ENCODE data around the gene DMRT2. TPM values are rescaled to one million over a fixed set of nuclear protein-coding genes. Genes with fewer than 3 reads are reported as not detected.

Gene DMRT2
- total RNA-seq, 1 experiment from 2014 or later = not detected

DNA sequence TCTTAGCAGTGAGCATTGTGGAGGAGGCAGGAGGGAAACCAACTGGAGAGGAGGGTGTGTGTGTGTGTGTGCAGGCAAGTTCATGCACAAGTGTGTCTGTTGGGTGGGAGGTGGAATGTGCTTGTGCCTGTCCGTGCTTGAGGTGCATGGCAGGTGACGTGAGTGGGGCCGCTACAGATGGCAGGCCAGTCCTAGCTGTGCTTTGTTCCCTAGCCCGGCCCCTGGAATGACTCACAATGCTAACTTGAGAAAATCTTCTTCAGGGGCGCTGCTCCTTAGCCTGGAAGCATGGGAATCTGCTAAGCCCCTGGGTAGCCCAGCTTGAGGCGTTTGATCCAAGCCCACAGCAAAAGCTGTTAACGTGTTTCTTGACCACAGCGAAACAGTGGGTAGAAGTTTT is 25.0 kb upstream of the DMRT2 start:
- Histone ChIP-seq H3K9ac (ENCODE audit: extremely low read depth, insufficient read length, low read length) (no peak overlapping the region), H4K8ac (replicated peaks; ENCODE audit: insufficient read length, low read depth, low read length) (no peak overlapping the region), H4K20me1 (ENCODE audit: control insufficient read depth, insufficient read depth, insufficient read length) (no peaks in the 10 kb centered on the region), H2BK120ac (ENCODE audit: low read depth, low read length, poor library complexity, severe bottlenecking) (no peak overlapping the region), H4K91ac (ENCODE audit: insufficient read length, low read depth, low read length) (no peak overlapping the region), H3K4me1 (ENCODE audit: insufficient read depth, low read length) (no peaks in the 10 kb centered on the region), H2AK5ac (ENCODE audit: insufficient read length, low read length) (no peak overlapping the region), H3K14ac (ENCODE audit: insufficient read depth, low read length) (no peak overlapping the region), H3K4me2 (ENCODE audit: insufficient read depth, insufficient read length, low read length) (no peak overlapping the region), H3T11ph (ENCODE audit: low read length) (no peak overlapping the region), H3K27ac (ENCODE audit: insufficient read length, low read depth, low read length) (no peak overlapping the region), H3K79me2 (ENCODE audit: insufficient read depth, low read length) (no peaks in the 10 kb centered on the region), H3K9me3 (ENCODE audit: control insufficient read depth, low read depth, low read length) (peaks cover 4% of the 10 kb centered on the region), H2BK20ac (ENCODE audit: low read depth, low read length, poor library complexity, severe bottlenecking) (no peak overlapping the region), H4K5ac (ENCODE audit: insufficient read length, low read depth, low read length) (no peak overlapping the region), H2BK15ac (ENCODE audit: low read depth, low read length) (no peak overlapping the region), H2BK5ac (ENCODE audit: insufficient read length, low read length) (no peak overlapping the region), H3K79me1 (ENCODE audit: insufficient read depth, low read depth, low read length, poor library complexity, severe bottlenecking) (no peaks in the 10 kb centered on the region), H3K56ac (ENCODE audit: insufficient read length, low read depth, low read length) (no peak overlapping the region), H2BK12ac (ENCODE audit: insufficient read length, low read depth, low read length) (no peak overlapping the region), H2AFZ (ENCODE audit: low read length) (no peak overlapping the region), H3K23ac (ENCODE audit: insufficient read length, low read depth, low read length) (no peak overlapping the region), H3K27me3 (ENCODE audit: insufficient read depth, low read length) (no peaks in the 10 kb centered on the region), H3K18ac (ENCODE audit: insufficient read length, low read depth, low read length) (no peak overlapping the region), H3K23me2 (ENCODE audit: insufficient read length, low read depth, low read length, poor library complexity, severe bottlenecking) (no peaks in the 10 kb centered on the region), H3K4ac (ENCODE audit: low read depth, low read length) (no peak overlapping the region)
- H3K9me3 Mint-ChIP-seq = peaks cover 10 to 13% of the 10 kb centered on the region in 2 experiments; a peak in 4 of 5 replicates
- no CpG with 5 or more reads among the region's 8 CpGs for WGBS (ENCODE audit: extremely low coverage, insufficient read length, low lambda C conversion rate)
- TF ChIP-seq, protein P1, sequence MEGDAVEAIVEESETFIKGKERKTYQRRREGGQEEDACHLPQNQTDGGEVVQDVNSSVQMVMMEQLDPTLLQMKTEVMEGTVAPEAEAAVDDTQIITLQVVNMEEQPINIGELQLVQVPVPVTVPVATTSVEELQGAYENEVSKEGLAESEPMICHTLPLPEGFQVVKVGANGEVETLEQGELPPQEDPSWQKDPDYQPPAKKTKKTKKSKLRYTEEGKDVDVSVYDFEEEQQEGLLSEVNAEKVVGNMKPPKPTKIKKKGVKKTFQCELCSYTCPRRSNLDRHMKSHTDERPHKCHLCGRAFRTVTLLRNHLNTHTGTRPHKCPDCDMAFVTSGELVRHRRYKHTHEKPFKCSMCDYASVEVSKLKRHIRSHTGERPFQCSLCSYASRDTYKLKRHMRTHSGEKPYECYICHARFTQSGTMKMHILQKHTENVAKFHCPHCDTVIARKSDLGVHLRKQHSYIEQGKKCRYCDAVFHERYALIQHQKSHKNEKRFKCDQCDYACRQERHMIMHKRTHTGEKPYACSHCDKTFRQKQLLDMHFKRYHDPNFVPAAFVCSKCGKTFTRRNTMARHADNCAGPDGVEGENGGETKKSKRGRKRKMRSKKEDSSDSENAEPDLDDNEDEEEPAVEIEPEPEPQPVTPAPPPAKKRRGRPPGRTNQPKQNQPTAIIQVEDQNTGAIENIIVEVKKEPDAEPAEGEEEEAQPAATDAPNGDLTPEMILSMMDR (conservative IDR thresholded peaks at IDR 0.05) = no peak
- H3K4me1 Mint-ChIP-seq = peaks cover 5 to 10% of the 10 kb centered on the region in 2 experiments
- peaks cover 0 to 2% (median 0%) of the 10 kb centered on the region in 3 experiments; a peak in 1 of 7 replicates for H3K36me3 Mint-ChIP-seq (ENCODE audit: insufficient read depth in 1 of 3, low read depth in 3 of 3)
- H3K4me3 Mint-ChIP-seq = no peak overlapping the region
- H3K27me3 Mint-ChIP-seq (ENCODE audit: low read depth) = peaks cover 45% of the 10 kb centered on the region
- no peak for DNase-seq
- H3K27ac Mint-ChIP-seq = no peak overlapping the region
